NCI-H187 (cell line): Measurements from ENCODE around the gene EPHX1.
"Not testable (repeated sequence)": the region's sequence is repeated elsewhere in the genome, so short reads cannot be mapped to it uniquely, and the experiment has no call there.

Experiments
- DNase-seq, 2 experiments: peaks; one replicate each; lab custom pipeline; 2025; lab: John Stamatoyannopoulos, UW

Gene EPHX1

DNA sequence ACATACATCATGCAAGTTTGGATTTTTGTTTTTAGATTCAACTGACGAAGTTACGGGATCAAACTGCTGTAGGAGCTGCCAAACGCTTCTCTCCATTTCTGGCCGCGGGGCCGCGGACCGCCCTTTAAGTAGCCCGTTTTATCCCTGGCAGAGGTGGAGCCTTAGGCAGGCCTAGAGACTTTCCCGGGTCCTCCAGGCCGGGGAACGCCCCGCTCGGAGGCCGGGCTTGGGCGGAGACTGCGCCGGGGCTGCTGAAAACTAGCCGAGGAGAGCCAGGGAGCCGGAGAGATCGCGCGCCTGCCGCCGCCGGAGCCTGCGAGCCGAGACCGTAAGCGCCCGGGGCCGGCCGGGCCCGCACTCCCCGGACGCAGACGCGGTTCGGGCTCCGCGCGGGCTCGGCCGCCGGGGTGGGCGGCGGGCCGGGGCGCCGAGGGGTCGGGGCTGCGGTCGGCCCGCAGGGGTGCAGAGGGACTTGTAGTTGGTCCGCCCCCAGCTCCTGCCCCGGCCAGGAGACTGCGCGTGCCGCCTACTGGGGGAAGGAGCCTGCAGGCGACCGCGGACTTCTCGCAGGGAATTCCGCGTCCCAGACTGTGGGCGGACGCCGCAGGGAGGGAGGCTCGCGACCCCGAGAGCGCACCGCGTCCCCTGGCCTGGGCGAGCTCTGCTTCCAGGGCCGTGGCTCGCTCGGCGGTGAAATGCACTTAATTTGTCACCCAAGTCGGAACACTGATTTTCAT is at the start of gene EPHX1:
TSS of gene EPHX1 (plus strand) at position 283 of the 737 bp plus-strand sequence. CDS start 18,606 bp downstream, outside the sequence.
- DNase-seq: peak in 1 of 2 experiments; percentile 47

DNA sequence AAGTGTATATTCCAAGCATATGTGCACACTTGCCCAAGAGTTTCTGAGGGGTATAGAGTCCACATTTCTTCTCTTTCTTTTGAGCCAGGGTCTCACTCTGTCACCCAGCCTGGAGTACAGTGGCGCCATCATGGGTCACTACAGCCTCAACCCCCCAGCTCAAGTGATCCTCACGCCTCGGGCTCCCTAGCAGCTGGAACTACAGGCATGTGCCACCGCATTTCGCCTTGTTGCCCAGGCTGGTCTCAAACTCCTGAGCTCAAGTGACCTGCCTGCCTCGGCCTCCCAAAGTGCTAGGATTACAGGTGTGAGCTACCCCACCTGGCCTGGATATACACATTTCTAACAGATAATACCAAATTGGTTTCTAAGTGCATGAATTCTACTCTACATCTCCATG is 49.4 kb upstream of the EPHX1 start:
- no peak for DNase-seq

DNA sequence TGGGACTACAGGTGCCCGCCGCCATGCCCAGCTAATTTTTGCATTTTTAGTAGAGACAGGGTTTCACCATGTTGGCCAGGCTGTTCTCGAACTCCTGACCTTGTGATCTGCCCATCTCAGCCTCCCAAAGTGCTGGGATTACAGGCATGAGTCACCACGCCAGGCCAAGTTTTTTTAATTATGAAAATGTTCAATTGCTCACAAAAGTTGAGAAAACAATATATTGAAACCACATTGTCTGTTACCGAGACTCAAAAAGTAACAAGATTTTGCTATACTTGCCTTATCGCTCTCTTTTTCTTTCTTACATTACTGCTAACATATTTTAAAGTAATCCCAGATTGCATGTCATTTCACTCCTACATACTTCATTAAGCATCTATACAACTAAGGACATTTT is 48.5 kb upstream of the EPHX1 start:
- not testable (repeated sequence) for DNase-seq

DNA sequence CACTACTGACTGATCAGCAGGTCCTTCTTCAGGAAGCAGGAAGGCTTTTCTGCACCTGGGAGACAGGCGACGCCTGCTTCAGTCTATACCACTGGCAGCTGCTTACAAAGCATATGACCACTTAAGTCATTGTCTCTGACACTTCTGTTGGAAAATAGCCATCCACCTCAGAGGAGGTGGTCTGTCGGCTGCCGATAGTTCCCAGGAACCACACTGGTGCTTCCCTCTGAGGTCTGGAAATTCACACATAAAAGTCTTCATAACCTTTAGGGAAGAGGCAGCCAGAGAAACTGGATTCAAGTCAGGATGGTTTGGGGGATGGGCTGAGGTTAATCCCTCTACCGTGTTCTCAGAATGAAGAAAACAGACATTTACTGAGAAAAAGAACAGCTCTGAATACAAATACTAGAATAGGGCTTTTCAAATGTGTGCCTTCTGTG is 47.9 kb upstream of the EPHX1 start:
- DNase-seq: peak in 1 of 2 experiments; percentile 25

DNA sequence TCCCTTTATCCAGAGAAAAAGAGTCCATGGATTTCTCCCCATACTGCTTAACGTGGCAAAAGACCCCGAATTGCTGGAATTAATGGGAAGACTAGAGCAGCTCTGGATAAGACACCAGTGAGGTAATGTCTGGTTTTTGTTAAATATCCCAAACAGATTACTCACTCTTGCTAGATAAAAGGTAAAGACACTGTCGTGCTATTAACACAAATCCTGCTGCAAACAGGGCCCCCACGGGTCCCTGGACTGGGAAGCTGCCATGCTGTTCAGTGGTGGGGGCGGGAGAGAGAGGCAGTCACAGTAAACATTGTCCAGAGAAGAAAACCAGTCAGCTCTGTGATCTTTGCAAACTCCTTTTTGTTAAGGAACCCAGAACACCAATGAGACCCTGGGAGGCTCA is 47.5 kb upstream of the EPHX1 start:
- DNase-seq: no peak

DNA sequence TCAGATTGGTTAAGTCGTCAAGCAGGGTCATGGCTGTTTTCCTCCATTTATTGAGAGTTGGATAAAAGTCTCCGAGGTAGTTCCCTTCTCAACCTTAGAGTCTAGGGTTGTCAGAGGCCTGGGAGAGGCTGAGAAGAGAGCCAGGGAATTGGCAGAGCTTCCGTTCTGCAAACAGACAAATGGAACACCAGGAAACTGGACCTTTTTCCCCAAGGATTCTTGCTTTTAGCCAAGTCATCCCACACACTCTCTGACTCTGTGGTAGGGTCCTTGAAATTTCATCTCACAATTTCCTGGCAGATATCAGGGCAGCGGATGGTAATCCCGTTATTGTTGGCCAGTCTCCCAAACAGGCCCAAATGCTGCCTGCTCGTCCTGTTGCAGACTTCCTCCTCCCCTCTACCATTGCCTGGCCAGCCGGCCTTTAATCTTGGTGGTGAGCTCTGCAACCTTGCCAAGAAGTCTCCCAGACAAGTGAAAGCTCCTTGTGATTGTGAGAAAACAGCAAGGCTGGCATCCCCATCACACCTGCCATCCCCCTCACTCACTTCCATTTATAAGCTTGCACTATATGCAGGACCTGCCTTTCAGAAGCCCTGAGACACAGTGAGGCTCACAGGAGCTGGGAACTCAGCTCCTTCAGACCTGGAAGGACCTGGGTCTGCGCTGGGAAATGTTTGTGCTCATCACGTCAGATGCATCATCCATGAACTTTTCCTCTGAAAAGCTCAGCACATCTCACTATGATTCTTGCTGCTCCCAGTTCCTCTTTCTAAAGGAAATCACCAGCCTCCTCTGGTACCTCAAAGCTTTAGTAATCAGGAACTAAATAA is 46.0 kb upstream of the EPHX1 start:
- no peak for DNase-seq

DNA sequence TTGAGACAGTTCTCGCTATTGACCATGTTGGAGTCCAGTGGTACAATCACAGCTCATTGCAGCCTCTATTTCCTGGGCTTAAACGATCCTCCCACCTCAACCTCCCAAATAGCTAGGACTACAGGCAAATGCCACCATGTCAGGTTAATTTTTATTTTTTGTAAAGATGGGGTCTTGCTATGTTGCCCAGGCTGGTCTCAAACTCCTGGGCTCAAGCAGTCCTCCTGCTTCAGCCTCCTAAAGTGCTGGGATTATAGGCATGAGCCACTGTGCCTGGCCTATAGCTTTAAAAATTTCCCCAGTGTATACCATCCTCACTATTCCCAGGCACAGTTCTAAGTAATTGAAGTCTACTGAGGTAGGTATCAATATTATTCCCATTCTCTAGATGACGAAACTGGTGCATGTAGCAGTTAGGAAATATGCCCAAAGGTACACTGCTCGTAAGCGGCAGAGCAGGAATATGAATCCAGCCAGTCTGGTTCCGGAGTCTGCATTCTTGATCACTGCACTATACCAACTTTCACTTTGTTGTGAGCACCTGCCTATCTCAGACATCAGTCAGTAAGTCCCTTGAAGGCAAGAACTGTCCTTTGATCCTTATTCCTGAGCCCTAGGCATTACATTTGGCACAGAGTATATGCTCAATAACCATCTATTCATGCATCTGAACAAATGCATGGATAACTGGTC is 43.8 kb upstream of the EPHX1 start:
- no peak for DNase-seq

DNA sequence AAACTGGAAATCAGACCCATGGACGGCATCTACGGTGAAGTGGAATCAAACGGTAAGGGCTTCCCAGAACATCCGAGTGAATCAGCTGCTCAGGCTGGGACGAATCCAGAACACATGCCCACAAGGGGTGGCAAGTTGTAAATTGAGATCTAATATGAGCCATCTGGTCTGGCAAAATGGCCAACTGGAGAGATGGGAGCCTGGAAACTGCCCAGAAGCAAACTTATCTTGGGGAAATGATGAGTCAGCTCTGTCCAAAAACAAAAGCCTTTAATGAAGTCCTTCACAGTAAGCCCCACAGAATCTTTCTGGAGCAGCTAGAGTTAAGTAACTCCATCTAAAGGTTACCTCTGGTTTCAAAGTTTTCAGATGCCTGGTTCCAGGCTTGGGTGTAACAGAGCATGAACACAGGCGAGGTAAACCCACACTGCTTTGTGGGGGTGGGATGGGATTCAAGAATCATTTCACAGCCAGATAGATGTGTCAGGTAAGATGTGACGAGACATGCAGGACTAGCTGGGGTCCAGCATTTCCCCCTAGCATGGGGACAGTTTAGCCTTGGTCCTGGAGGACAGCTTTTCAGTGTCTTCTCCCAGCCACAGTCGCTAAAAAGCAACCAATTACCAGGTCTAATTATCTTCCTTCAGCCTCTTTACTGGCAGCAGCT is 42.8 kb upstream of the EPHX1 start:
- no peak for DNase-seq

DNA sequence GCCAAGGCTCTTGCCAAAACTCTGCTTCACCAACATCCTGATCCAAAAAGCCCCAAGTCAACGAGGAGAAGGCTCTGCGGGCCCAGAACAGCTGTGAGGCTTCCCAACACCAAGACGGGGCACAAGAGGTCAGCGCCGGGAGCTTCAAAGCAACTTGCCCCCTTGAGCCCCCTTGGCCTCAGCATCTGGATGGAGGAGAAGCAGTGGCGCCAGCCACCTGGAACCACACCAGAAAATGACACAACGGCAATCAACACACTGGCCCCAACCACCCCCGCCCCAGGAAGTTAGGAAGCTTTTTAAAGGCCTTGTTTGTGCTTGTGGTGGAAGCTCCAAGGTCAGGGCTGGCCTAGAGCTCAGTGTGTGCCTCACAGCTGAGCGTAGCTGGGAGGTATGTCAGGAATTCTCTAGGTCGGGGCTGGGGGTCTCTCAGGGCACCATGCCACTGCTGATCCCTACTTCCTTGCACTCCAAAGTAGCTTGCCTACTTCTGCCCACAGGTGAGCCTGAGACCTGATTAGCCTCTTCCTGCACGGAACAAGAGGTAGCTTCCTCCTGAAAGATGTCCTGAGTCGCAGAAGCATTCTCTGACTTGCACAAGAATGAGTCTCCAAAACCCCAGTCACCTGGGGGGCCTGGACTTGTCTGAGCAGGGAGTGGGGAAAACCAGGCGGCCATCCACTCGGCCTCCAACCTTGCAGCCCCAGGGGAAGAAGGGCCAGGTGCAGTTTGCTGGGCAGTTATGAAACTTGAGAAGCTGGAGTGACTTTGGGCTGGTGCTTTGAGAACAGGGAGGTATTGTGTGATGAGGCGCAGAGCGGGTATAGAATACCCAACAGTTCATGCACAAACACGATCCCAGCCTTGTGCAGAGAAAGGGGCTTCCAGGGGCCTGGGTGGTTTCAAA is 42.0 kb upstream of the EPHX1 start:
- DNase-seq: no peak

DNA sequence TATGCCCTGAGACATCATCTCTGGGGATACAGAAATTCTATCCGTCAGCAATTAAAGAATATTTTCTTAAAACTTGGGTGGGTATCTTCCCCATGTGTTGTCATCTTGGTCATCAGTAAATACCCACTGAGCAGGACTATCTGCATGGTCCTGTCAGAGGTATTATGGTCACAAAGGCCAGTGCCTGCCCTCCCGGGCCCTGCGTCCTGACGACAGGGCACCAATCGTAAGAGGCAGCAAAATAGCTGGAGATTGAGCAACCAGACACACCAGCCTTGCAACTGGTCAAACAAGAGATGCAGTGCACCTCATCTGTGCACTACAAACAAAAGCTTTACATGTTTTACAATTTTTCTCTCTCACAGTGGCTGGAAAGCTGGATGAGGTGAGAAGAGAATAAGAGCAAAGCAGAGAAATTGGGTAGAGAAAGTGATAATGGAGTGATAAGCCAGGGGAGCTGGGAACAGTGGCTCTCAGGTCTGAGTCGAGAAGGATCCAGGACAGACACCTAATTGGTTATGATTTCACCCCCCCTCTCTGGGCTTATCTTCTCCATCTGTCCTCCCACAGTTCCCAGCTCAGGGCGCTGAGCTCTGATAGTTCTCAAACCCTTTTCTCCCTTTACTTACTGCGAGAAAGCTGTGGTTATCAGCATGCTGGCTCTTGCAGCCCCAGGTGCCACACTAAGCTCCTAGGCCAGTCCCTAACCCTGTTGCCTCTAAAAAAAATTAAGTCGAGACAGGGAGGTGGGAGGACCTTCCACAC is 41.1 kb upstream of the EPHX1 start:
- DNase-seq: no peak

DNA sequence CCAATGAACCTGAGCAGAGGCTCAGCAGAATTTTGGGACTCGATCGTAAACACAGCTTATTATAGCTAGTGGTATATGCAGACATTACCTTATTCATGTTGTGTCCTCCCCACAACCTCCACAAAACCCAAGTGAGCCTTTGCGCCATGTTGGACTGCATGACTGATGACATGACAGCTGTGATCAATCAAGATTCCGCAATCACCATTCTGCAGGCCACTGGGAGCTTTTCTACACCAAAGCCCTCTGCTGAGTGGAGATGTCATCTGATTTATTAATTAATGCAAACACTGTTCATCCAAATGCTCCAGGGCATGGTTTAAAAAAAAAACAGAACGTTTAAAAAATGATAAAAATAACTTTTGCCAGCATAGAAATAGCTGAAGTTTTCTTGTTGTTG is 40.2 kb upstream of the EPHX1 start:
- DNase-seq: no peak

DNA sequence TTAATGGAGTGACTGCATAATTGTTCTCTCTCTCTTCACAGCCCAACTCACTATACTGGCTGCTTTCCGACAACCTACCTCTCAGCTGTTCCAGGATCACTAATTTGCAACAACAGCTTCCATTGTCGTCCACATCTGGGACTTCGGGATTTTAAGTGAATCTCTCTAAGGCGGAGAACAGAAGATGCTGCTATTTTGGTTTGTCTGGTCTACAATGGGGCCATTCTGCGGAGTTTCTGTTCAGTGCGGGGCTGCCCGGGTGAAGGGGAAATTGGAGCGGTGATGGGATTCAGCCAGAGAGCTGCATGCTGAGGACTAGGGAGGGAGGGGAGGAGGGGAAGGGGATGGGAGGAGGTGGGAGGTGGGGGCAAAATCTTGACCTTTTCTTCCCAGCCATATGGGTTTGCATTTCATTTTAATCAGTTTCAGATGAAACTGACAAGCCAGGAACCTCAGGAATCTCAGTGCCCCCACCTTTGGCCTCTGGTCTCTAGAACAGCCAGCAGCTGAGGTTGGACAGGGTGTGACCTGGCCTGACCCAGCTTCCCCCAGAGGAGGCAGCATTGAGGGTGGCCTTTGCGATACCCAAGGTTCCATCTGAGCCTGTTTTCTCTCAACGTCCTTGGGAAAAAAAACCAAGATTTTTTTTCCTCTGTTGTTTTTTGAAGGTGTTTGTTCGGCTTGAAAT is 39.2 kb upstream of the EPHX1 start:
- DNase-seq: no peak

DNA sequence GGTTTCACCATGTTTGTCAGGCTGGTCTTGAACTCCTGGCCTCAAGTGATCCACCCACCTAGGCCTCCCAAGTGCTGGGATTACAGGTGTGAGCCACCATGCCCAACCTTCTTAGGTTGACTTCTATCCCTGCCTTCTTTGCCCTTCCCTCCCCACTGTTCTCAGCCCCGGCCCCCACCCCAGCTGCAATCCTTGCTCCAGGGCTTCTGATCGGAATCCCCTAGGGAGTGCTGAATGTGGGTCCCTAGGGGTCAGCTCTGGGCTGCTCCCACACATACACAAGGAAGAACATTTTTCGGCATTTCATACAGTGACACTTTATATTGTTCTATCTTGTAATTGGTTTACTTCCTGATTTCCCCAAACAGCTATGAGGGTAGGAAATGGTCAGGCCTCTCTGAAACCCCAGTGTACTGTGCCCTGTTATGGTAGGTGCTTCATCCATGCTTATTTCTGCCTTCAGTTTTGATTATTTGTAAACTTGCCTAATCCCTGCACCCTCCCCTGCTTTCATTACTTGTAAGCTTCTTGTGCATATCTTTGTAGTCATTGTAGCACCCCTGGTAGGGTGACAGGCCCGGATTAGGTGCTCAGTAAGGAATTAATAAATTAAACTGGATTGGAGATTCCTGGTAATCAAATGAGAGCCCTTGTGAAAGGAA is 38.1 kb upstream of the EPHX1 start:
- DNase-seq: no peak

DNA sequence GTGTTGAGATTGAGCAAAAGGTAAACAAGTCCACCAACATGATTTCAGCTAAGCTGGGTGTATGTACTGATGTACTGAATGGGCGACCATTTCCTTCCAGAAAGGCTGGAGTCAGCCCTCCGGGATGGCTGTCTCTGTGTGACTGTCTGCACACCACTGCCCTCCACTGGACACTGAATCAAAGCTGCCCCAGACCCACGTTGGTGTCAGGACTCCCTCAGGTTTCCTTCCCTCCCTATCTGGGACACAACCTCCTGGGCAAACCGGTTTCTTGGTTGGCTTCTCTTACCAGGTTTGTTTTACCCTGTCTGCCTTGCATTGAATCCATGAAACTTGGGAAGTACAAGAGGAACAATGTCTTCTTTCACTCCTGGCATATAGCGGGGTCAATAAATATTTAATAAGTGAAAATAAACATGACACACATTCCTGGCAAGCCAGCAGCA is 37.6 kb upstream of the EPHX1 start:
- peak in 1 of 2 experiments; percentile 15 for DNase-seq

DNA sequence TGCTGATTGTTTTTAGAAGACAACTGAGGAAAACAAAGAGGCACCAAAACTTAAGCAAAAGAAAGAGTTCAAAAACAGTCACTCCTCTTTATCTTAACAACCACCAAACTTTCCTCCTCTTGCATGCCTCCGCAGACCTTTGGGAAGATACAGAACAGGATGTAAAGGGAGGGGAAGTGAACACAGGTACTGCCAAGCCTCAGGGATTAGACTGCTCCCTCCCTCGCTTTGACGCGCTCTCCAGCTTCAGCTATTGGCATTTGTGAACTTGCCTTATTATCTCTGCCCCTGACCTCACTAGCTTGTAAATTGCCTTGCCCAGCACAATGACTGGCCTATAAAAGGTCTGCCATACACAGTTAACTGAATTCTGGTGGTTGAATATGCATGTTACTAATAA is 37.1 kb upstream of the EPHX1 start:
- DNase-seq: no peak

DNA sequence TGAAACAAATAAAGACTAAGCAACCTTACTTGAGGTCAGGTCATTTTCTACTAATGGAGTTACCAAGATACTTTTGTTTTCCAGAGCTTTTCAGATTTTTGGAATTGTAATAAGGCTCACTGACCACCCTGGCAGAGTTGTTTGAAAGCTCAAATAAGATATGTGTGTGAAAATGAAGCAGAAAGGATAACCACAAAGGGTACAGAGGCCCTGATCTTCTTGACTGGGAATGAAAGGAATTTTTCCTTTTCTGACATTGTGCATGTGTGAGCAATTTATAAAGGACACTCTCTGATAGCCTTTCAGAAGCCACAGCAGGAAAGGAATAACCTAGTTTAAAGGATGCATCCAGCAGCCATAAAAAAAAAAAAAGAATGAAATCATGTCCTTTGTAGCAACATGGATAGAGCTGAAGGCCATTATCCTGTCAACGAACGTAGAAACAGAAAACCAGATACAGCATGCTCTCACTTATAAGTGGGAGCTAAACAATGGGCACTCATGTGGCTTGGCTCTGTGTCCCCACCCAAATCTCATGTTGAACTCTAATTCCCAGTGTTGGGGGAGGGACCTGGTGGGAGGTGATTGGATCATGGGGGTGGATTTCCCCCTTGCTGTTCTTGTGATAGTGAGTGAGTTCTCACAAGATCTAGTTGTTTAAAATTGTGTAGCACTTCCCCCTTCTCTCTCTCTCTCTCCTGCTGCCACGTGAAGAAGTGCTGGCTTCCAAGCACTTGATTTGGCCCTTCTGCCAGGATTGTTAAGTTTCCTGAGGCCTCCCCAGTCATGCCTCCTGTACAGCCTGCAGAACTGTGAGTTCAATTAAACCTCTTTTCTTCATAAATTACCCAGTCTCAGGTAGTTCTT is 35.4 kb upstream of the EPHX1 start:
- no peak for DNase-seq

DNA sequence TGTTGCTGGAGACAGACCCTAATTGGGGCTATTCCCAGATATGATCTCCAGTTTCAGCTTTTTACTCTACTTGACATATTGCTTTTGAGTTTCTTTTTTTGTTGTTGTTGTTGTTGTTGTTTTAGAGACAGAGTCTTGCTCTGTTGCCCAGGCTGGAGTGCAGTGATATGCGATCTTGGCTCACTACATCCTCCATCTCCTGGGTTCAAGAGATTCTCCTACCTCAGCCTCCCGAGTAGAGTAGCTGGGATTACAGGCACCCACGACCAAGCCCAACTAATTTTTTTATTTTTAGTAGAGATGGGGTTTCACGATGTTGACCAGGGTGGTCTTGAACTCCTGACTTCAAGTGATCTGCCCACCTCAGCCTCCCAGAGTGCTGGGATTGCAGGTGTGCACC is 33.6 kb upstream of the EPHX1 start:
- no peak for DNase-seq

DNA sequence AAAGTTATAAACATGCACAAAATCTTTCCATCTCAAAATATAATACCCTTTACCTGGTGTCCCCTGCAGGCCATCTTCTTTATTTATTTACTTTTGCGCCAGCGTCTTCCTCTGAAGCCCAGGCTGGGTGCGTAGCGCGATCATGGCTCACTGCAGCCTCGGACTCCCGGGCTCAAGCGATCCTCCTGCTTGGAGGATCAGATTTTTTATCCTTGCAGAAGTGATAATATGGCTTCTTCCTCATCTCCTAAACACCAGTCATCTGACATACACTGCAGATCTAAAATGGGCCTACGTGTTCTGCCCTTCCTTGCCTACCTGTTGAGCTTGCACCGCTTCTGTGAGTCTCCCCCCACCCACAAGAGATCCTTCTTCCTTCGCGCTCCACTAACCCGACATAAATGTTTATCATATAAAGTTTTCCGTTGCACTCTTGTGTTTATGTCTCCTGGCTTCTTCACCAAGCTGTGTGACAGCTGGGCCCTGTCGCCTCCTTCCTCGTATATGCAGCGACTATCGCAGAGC is 32.8 kb upstream of the EPHX1 start:
- DNase-seq: no peak
